A673 (cell line): ENCODE measurements around the gene COL13A1.

Experiments used
- CTCF ChIP-seq: fragments of 300-800, 200-600 bp; sonication (generic); conservative IDR thresholded peaks from 2 replicates; pipeline ENCODE4 v1.5.1; 2017; ENCODE audit warnings: low read depth, mild to moderate bottlenecking, antibody characterized with exemption, low read length, moderate library complexity, mixed read lengths
- EZH2 ChIP-seq: fragments of 200-600 bp; sonication (generic); IDR thresholded peaks from 2 replicates; pipeline ENCODE4 v1.6.1; 2017; ENCODE audit warnings: borderline replicate concordance, low read depth, mild to moderate bottlenecking, mixed read lengths, antibody characterized with exemption, low read length; ENCODE audit not compliant: poor library complexity, severe bottlenecking

- no peak for TF ChIP-seq CTCF
- TF ChIP-seq EZH2 = no peak
Measured at GRCh38 chr10:69902835-69903535, 101.3 kb downstream of the COL13A1 start.
